ENCODE data around the gene INSRR.

DNA sequence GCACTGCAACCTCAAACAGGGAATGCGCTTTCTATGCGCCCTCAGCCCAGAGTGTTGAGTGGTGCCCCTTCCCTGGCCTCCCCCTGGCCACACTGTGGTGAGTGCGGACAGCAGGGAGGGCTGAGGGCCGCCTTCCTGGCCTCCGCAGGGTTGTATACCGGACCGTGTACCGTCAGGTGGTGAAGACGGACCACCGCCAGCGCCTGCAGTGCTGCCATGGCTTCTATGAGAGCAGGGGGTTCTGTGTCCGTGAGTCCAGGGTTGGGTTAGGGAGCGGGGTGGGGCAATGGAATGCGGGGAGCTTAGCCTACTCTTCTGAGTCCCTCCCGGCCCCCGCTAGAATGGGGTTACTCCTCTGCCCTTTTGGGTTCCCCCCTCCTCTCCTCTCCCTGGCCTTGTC, 46.3 kb upstream of the INSRR start:
- TF ChIP-seq MAX (IDR thresholded peaks at IDR 0.05) (no peak), EP300 (IDR thresholded peaks at IDR 0.05; ENCODE audit: borderline replicate concordance) (no peak), TAF1 (IDR thresholded peaks at IDR 0.05; ENCODE audit: low read depth) (no peak), TEAD4 (IDR thresholded peaks at IDR 0.05) (no peak), FOXM1 (IDR thresholded peaks at IDR 0.05; ENCODE audit: borderline replicate concordance, low read depth) (no peak), CREB1 (IDR thresholded peaks at IDR 0.05; ENCODE audit: low read depth) (no peak), ZBTB7A (IDR thresholded peaks at IDR 0.05; ENCODE audit: low read depth) (no peak), USF1 (IDR thresholded peaks at IDR 0.05) (no peak)
